NB4 (cell line): ENCODE measurements around the gene PPIH.

Experiments used
- CTCF ChIP-seq: IDR thresholded peaks from one replicate; pipeline ENCODE4 v1.5.1; 2012; ENCODE audit warnings: low read depth, low read length
- MAX ChIP-seq: IDR thresholded peaks from 2 replicates; pipeline ENCODE4 v1.6.1; 2011; ENCODE audit warnings: low read depth, low read length
- MYC ChIP-seq: IDR thresholded peaks from 2 replicates; pipeline ENCODE4 v1.6.1; 2011; ENCODE audit warnings: low read depth, low read length
- POLR2A ChIP-seq: IDR thresholded peaks from 2 replicates; pipeline ENCODE4 v1.6.1; 2011; ENCODE audit warnings: mild to moderate bottlenecking; ENCODE audit not compliant: insufficient read length; ENCODE audit errors: extremely low read depth

GRCh38 chr1:42674682-42675081, 16.5 kb downstream of the PPIH start:
- no peak for TF ChIP-seq CTCF
- TF ChIP-seq POLR2A: no peak
- no peak for TF ChIP-seq MAX
- no peak for TF ChIP-seq MYC
